Stomach (tissue), 19 donors: ENCODE data around the gene TEX51. TPM values are rescaled to one million over a fixed set of nuclear protein-coding genes. Genes with fewer than 3 reads are reported as not detected.

Source experiments
- DNase-seq, 2 donors: peaks; one replicate each; pipeline versions ENCODE4 v3.0.0 to v3.0.0-alpha.2; 2013 to 2019
- H3K27ac ChIP-seq, 5 donors: fragments of 200-600 bp in 4 of 5; sonication (generic) in 4 of 5; one replicate each; pipeline ENCODE4 v1.5.1; 2013 to 2019; ENCODE audit warnings: mild to moderate bottlenecking in 1 of 5, moderate library complexity in 1 of 5
- H3K27me3 ChIP-seq, 3 donors: fragments of 200-600 bp; sonication (generic); one replicate each; pipeline ENCODE4 v1.5.1; 2017 to 2019; ENCODE audit warnings: mixed run types in 1 of 3
- H3K36me3 ChIP-seq, 4 donors: fragments of 200-600 bp; sonication (generic); 1 replicate in 3 of 4; 2 replicates in 1 of 4; pipeline ENCODE4 v1.5.1; 2016 to 2019
- H3K4me1 ChIP-seq, 4 donors: fragments of 200-600 bp; sonication (generic); one replicate each; pipeline ENCODE4 v1.5.1; 2016 to 2019
- H3K4me3 ChIP-seq, 4 donors: fragments of 200-600 bp; sonication (generic) in 3 of 4; one replicate each; pipeline ENCODE4 v1.5.1; 2016 to 2019; ENCODE audit warnings: mild to moderate bottlenecking in 1 of 4
- H3K9me3 ChIP-seq, 4 donors: fragments of 200-600 bp; sonication (generic); one replicate each; pipeline ENCODE4 v1.5.1; 2016 to 2019
- EP300 ChIP-seq: sonication (generic); formaldehyde crosslinking; IDR thresholded peaks from one replicate; pipeline ENCODE4 v1.6.1; 2017; ENCODE audit warnings: antibody characterized with exemption
- POLR2A ChIP-seq, 4 donors: fragments of 450-650 bp; IDR thresholded peaks; one replicate each; pipeline ENCODE4 v1.6.1; 2016; ENCODE audit warnings: antibody characterized with exemption in 4 of 4, control low read depth in 2 of 4, mild to moderate bottlenecking in 1 of 4, moderate library complexity in 1 of 4
- POLR2AphosphoS5 ChIP-seq, 3 donors: sonication (generic); formaldehyde crosslinking; IDR thresholded peaks; one replicate each; pipeline ENCODE4 v1.6.1; 2016; ENCODE audit warnings: antibody characterized with exemption in 3 of 3
- WGBS, 5 donors: extraction: QIAGEN DNeasy Blood & Tissue Kit in 3 of 5; methylation state at CpG; one replicate each; pipeline versions ENCODE4 v1.1.5 to v1.1.7; 2013 to 2018; 5-methylcytosine and 5-hydroxymethylcytosine counted together
- intact Hi-C: fragments of 100-400 bp; cut with DNase I; formaldehyde crosslinking; loops from one replicate; pipeline ENCODE4 v1.15.1; 2023; ENCODE audit warnings: low total_unique reads
- long read RNA-seq, 10 donors: transcript quantifications; one replicate each; lab custom pipeline, GENCODE V29; 2026
- polyA plus RNA-seq, 3 donors: library from polyadenylated mRNA; stranded (reverse); fragments of 200-250 nt; gene quantifications; one replicate each; pipeline ENCODE4 v1.2.3, GENCODE V29; 2013
- total RNA-seq, 5 donors: library from RNA; depleted of rRNA; stranded (reverse); fragments of >200 nt; gene quantifications; one replicate each; pipeline versions ENCODE4 v1.1.0 to v1.2.3, GENCODE V29; 2014 to 2016
- TF ChIP-seq, protein P1 (sequence below), 7 experiments: fragments of 450-650 bp in 4 of 7; fragments of 200-600 bp in 3 of 7; sonication (generic) in 3 of 7; IDR thresholded peaks; one replicate each; pipeline ENCODE4 v1.5.1; 2016 to 2019; ENCODE audit warnings: antibody characterized with exemption in 7 of 7, control low read depth in 2 of 7, mild to moderate bottlenecking in 1 of 7
- donor health status: healthy with polysubstance abuse.
- donor health status: Bipolar disorder and iron deficiency.
- donor health status: healthy.

Gene TEX51
- total RNA-seq (not detected), polyA plus RNA-seq (not detected)
- long read RNA-seq, donor 1, result 0 reads
- long read RNA-seq, donor 2, result 0 reads
- long read RNA-seq, donor 3, result 0 reads
- long read RNA-seq, donor 4, result 0 reads
- long read RNA-seq, donor 5, result 0 reads
- long read RNA-seq, donor 6, result 0 reads
- long read RNA-seq, donor 7, result 0 reads
- long read RNA-seq, donor 8, result 0 reads
- long read RNA-seq, donor 9, result 0 reads
- long read RNA-seq, donor 10, result 0 reads

DNA sequence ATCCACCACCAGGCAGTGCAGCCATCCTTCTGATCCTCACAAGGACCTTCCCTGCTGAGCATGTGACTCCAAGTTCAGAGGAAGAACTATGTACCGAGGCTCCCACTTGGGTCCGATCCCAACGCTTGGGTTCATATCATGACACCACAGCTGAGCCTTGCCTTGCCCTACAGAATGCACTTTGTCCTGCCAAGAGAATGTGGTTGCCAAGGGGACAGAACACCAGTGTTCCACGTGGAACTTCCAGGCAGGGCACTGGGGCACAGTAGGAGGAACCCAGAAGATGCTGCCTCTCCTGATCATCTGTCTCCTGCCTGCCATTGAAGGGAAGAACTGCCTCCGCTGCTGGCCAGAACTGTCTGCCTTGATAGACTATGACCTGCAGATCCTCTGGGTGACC, at the start of gene TEX51:
TSS of gene TEX51 (plus strand) at position 255 of the 400 bp plus-strand sequence. CDS start at position 284, 29 bp downstream.
- TF ChIP-seq POLR2A (IDR thresholded peaks at IDR 0.05) (no peak), EP300 (no peak), POLR2AphosphoS5 (IDR thresholded peaks at IDR 0.05) (no peak)
- TF ChIP-seq, protein P1, sequence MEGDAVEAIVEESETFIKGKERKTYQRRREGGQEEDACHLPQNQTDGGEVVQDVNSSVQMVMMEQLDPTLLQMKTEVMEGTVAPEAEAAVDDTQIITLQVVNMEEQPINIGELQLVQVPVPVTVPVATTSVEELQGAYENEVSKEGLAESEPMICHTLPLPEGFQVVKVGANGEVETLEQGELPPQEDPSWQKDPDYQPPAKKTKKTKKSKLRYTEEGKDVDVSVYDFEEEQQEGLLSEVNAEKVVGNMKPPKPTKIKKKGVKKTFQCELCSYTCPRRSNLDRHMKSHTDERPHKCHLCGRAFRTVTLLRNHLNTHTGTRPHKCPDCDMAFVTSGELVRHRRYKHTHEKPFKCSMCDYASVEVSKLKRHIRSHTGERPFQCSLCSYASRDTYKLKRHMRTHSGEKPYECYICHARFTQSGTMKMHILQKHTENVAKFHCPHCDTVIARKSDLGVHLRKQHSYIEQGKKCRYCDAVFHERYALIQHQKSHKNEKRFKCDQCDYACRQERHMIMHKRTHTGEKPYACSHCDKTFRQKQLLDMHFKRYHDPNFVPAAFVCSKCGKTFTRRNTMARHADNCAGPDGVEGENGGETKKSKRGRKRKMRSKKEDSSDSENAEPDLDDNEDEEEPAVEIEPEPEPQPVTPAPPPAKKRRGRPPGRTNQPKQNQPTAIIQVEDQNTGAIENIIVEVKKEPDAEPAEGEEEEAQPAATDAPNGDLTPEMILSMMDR (IDR thresholded peaks at IDR 0.05), result no peak
- intact Hi-C loops, result no loop called here
- Histone ChIP-seq H3K27me3 (peaks cover 0 to 5% (median 0%) of the 10 kb centered on the region in 3 donors), H3K27ac (no peak within 1 kb of the TSS), H3K36me3 (no peaks in the 10 kb centered on the region), H3K9me3 (peaks cover 0 to 2% (median under 1%) of the 10 kb centered on the region in 4 donors), H3K4me3 (no peak within 1 kb of the TSS), H3K4me1 (no peaks in the 10 kb centered on the region)
- DNase-seq, result peak in 1 of 2 donors; percentile 8
- WGBS, 5 donors, result 58 to 85% (median 80%) methylated on average over 4 to 5 of the region's 5 CpGs

DNA sequence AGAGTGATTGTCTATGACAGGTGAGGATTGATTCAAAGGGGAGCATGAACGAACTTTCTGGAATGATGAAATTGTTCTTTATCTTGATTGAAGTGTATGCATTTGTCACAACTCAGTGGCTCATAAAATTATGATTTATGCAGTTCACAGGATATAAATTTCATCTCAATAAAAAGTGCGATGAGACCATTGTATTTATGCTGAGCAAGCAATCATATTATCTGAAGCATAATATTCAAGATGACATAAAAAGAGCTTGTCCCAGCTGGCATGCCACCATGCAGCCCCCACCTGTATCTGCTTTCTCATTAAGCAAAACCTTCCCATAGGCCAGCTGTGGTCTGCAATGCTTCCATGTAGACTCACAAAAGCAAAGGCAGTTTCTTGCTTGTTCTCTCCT, 49.6 kb upstream of the TEX51 start:
- H3K27me3 ChIP-seq, result peaks cover 0 to 8% (median 0%) of the 10 kb centered on the region in 3 donors
- 51 to 73% (median 64%) methylated on average over 2 of the region's 2 CpGs for WGBS, 5 donors
- H3K4me3 ChIP-seq, result no peak overlapping the region
- no peaks in the 10 kb centered on the region for H3K4me1 ChIP-seq
- DNase-seq, result no peak
- TF ChIP-seq POLR2AphosphoS5 (IDR thresholded peaks at IDR 0.05) (no peak), POLR2A (IDR thresholded peaks at IDR 0.05) (no peak), EP300 (no peak)
- TF ChIP-seq, protein P1 (IDR thresholded peaks at IDR 0.05), result no peak
- no peaks in the 10 kb centered on the region for H3K9me3 ChIP-seq
- no peak overlapping the region for H3K27ac ChIP-seq
- intact Hi-C loops, result no loop called here
- H3K36me3 ChIP-seq, result no peaks in the 10 kb centered on the region

DNA sequence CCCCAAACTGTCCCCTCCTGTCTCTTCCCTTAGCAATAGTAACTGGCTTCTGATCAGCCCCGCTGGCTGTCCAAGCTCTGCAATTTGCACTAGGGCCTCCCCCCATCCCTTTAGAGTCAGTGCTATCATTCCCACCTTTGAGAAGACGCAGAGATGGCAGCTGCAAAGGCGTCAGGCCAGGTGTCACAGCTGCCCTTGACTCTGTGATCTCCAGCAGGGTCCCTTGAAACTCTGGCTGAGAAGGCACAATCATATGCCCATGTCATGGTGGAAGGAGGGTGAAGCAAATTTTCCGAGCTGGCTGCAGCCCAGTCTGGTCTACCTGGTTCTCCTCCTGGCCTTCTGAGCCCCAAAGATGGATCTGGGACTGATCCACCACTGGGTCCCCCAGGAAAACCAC, 49.2 kb upstream of the TEX51 start:
- H3K27ac ChIP-seq, result no peak overlapping the region
- DNase-seq, result no peak
- WGBS, 5 donors, result 64 to 76% (median 70%) methylated on average over 3 to 4 of the region's 4 CpGs
- H3K36me3 ChIP-seq, result no peaks in the 10 kb centered on the region
- no peak overlapping the region for H3K4me3 ChIP-seq
- intact Hi-C loops, result no loop called here
- TF ChIP-seq POLR2AphosphoS5 (IDR thresholded peaks at IDR 0.05) (no peak), EP300 (no peak), POLR2A (IDR thresholded peaks at IDR 0.05) (no peak)
- TF ChIP-seq, protein P1 (IDR thresholded peaks at IDR 0.05), result no peak
- no peaks in the 10 kb centered on the region for H3K4me1 ChIP-seq
- H3K9me3 ChIP-seq, result no peaks in the 10 kb centered on the region
- H3K27me3 ChIP-seq, result peaks cover 0 to 8% (median 0%) of the 10 kb centered on the region in 3 donors

DNA sequence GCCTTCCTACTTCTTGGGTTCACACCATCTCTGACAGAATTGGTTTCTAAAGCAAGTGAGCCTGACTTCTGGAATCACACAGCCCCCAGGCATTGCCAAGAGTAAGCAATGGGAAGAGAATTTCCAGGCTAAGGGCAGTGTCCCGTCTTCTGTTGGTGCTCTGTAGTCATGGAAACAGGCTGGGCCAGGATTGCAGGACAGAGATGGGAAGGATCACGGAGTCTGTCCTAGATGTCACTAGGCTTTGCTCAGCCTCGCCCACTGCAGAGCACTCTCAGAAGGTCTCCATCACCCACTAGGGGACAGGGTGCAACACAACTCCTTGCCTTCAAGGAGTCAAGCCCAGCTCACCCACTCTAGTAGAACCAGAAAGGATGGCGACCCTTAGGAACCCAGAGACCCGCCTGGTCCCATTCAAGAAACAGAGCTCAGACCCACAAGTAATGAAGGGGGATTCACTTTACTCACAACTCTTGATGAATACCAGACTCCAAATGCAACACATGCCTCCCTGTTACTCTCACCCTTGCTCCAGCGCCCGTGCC, 48.6 kb upstream of the TEX51 start:
- peaks cover 0 to 8% (median 0%) of the 10 kb centered on the region in 3 donors for H3K27me3 ChIP-seq
- no peaks in the 10 kb centered on the region for H3K36me3 ChIP-seq
- intact Hi-C loops, result no loop called here
- TF ChIP-seq POLR2AphosphoS5 (IDR thresholded peaks at IDR 0.05) (no peak), POLR2A (IDR thresholded peaks at IDR 0.05) (no peak), EP300 (no peak)
- TF ChIP-seq, protein P1 (IDR thresholded peaks at IDR 0.05), result no peak
- no peak overlapping the region for H3K27ac ChIP-seq
- no peaks in the 10 kb centered on the region for H3K9me3 ChIP-seq
- DNase-seq, result no peak
- H3K4me1 ChIP-seq, result no peaks in the 10 kb centered on the region
- H3K4me3 ChIP-seq, result no peak overlapping the region
- WGBS, 5 donors, result 68 to 85% (median 82%) methylated on average over 5 to 7 of the region's 7 CpGs
